GM23338 (cell line): Measurements from ENCODE around the gene CD70. TPM values are rescaled to one million over a fixed set of nuclear protein-coding genes. Genes with fewer than 3 reads are reported as not detected.

Experiments used
- ATAC-seq: fragments of 200-7000 bp; cut with Tn5 transposase; 3 replicates; pipeline ENCODE4 v1.9.1; 2020
- DNase-seq: peaks from one replicate; pipeline ENCODE4 v3.0.0-alpha.2; 2015; ENCODE audit warnings: low spot score
- H2AFZ ChIP-seq: fragments of 200-600 bp; sonication (generic); 2 replicates; pipeline ENCODE4 v1.8.0; 2016; ENCODE audit warnings: antibody characterized with exemption, mild to moderate bottlenecking, moderate library complexity
- H3F3A ChIP-seq: fragments of 200-600 bp; sonication (generic); replicated peaks from 2 replicates; pipeline ENCODE4 v1.8.0; 2017; ENCODE audit warnings: antibody characterized with exemption, mixed run types, low read depth
- H3K27ac ChIP-seq: fragments of 200-600 bp; sonication (generic); 2 replicates; pipeline ENCODE4 v1.6.1; 2016; ENCODE audit warnings: low read depth
- H3K27me3 ChIP-seq: fragments of 200-600 bp; sonication (generic); 2 replicates; pipeline ENCODE4 v1.8.0; 2016; ENCODE audit warnings: mild to moderate bottlenecking, mixed run types, moderate library complexity; ENCODE audit not compliant: insufficient read depth
- H3K36me3 ChIP-seq: fragments of 200-600 bp; sonication (generic); 2 replicates; pipeline ENCODE4 v1.8.0; 2016; ENCODE audit warnings: mild to moderate bottlenecking; ENCODE audit not compliant: insufficient read depth
- H3K4me1 ChIP-seq: fragments of 200-600 bp; sonication (generic); 2 replicates; pipeline ENCODE4 v1.8.0; 2016; ENCODE audit warnings: mild to moderate bottlenecking, moderate library complexity; ENCODE audit not compliant: insufficient read depth
- H3K4me2 ChIP-seq: fragments of 200-600 bp; sonication (generic); 2 replicates; pipeline ENCODE4 v1.7.1; 2017; ENCODE audit warnings: mixed run types
- H3K4me3 ChIP-seq: fragments of 200-600 bp; sonication (generic); 2 replicates; pipeline ENCODE4 v1.6.1; 2016; ENCODE audit warnings: mixed run types
- H3K79me2 ChIP-seq: fragments of 200-600 bp; sonication (generic); replicated peaks from 2 replicates; pipeline ENCODE4 v1.8.0; 2017; ENCODE audit warnings: mild to moderate bottlenecking; ENCODE audit not compliant: insufficient read depth
- H3K9me2 ChIP-seq: fragments of 200-600 bp; sonication (generic); 2 replicates; pipeline ENCODE4 v1.8.0; 2017; ENCODE audit not compliant: insufficient read depth
- H4K20me1 ChIP-seq: fragments of 200-600 bp; sonication (generic); replicated peaks from 2 replicates; pipeline ENCODE4 v1.8.0; 2017; ENCODE audit warnings: mild to moderate bottlenecking; ENCODE audit not compliant: insufficient read depth
- H3K27ac Mint-ChIP-seq: 2 replicates; pipeline ENCODE4 v1.8.0; 2020; ENCODE audit warnings: inconsistent platforms, mild to moderate bottlenecking, moderate library complexity, mixed read lengths
- H3K27me3 Mint-ChIP-seq: 3 replicates; pipeline ENCODE4 v1.8.0; 2022; ENCODE audit warnings: low read depth, mild to moderate bottlenecking, moderate library complexity, mixed read lengths, inconsistent platforms; ENCODE audit not compliant: insufficient read depth, poor library complexity
- H3K36me3 Mint-ChIP-seq: 3 replicates; pipeline ENCODE4 v1.8.0; 2021; ENCODE audit warnings: low read depth, mild to moderate bottlenecking, inconsistent platforms, moderate library complexity, mixed read lengths
- H3K4me1 Mint-ChIP-seq: 3 replicates; pipeline ENCODE4 v1.8.0; 2020; ENCODE audit warnings: mild to moderate bottlenecking, inconsistent platforms, mixed read lengths
- H3K4me3 Mint-ChIP-seq: 3 replicates; pipeline ENCODE4 v1.8.0; 2021; ENCODE audit warnings: moderate library complexity, mild to moderate bottlenecking, inconsistent platforms, mixed read lengths
- H3K9me3 Mint-ChIP-seq: 3 replicates; pipeline ENCODE4 v1.8.0; 2020; ENCODE audit warnings: moderate library complexity, mild to moderate bottlenecking, inconsistent platforms, mixed read lengths
- CREB1 ChIP-seq: fragments of 250-450 bp; sonication (Bioruptor Pico); IDR thresholded peaks from 2 replicates; pipeline ENCODE4 v1.5.0; 2020; ENCODE audit warnings: low read depth, mild to moderate bottlenecking, moderate library complexity
- EZH2 ChIP-seq: fragments of 200-600 bp; sonication (generic); IDR thresholded peaks from one replicate; pipeline ENCODE4 v1.8.0; 2017; ENCODE audit warnings: antibody characterized with exemption, mild to moderate bottlenecking, low read depth; ENCODE audit not compliant: unreplicated experiment
- EZH2phosphoT487 ChIP-seq: fragments of 200-600 bp; sonication (generic); IDR thresholded peaks from one replicate; pipeline ENCODE4 v1.8.1; 2018; ENCODE audit warnings: antibody characterized with exemption; ENCODE audit not compliant: unreplicated experiment
- JUNB ChIP-seq: IDR thresholded peaks from one replicate; pipeline ENCODE4 v1.6.1; 2016; ENCODE audit warnings: antibody characterized with exemption; ENCODE audit not compliant: unreplicated experiment
- NANOG ChIP-seq: IDR thresholded peaks from 2 replicates; pipeline ENCODE4 v1.6.1; 2016; ENCODE audit warnings: antibody characterized with exemption, borderline replicate concordance
- POLR2AphosphoS5 ChIP-seq: IDR thresholded peaks from 2 replicates; pipeline ENCODE4 v1.6.1; 2016; ENCODE audit warnings: antibody characterized with exemption, low read depth
- STAT1 ChIP-seq: IDR thresholded peaks from one replicate; pipeline ENCODE4 v1.6.1; 2016; ENCODE audit warnings: antibody characterized with exemption; ENCODE audit not compliant: unreplicated experiment
- ZNF114 ChIP-seq: fragments of 250-450 bp; sonication (Bioruptor Pico); IDR thresholded peaks from 2 replicates; pipeline ENCODE4 v1.5.0; 2020; ENCODE audit warnings: mild to moderate bottlenecking, moderate library complexity
- ZNF331 ChIP-seq: fragments of 250-450 bp; sonication (Bioruptor Pico); IDR thresholded peaks from 2 replicates; pipeline ENCODE4 v1.5.0; 2020; ENCODE audit warnings: low read depth, mild to moderate bottlenecking, moderate library complexity
- polyA plus RNA-seq: library from polyadenylated mRNA; unstranded; fragments of >200 nt; fragmentation: Nextera tagmentation; extraction: Ambion mirVana; gene quantifications from 2 replicates; pipeline ENCODE4 v1.2.1, GENCODE V29; 2016
- total RNA-seq: library from RNA; depleted of rRNA; stranded (reverse); fragments of >200 nt; shearing (Covaris generic); gene quantifications from 2 replicates; pipeline ENCODE4 v1.2.3, GENCODE V29; 2014
- TF ChIP-seq, protein P1 (sequence below), 2 experiments: fragments of 200-600 bp in 1 of 2; sonication (generic) in 1 of 2; conservative IDR thresholded peaks; 2 replicates each; pipeline versions ENCODE4 v1.5.1 to v1.6.1; 2016 to 2017; ENCODE audit warnings: antibody characterized with exemption in 2 of 2, low read depth in 2 of 2, mild to moderate bottlenecking in 2 of 2, moderate library complexity in 1 of 2
- TF ChIP-seq, protein P2 (sequence below): IDR thresholded peaks from 2 replicates; pipeline ENCODE4 v1.6.1; 2016; ENCODE audit warnings: antibody characterized with exemption
- TF ChIP-seq, protein P3 (sequence below): fragments of 250-450 bp; sonication (Bioruptor Pico); IDR thresholded peaks from 2 replicates; pipeline ENCODE4 v1.5.0; 2020; ENCODE audit warnings: mild to moderate bottlenecking, moderate library complexity
- TF ChIP-seq, protein P4 (sequence below): IDR thresholded peaks from one replicate; pipeline ENCODE4 v1.6.1; 2018; ENCODE audit warnings: antibody characterized with exemption; ENCODE audit not compliant: unreplicated experiment

CD70 gene
- total and polyA plus RNA-seq, 2 experiments from 2014 or later, result 2.0 to 7.3 TPM

DNA sequence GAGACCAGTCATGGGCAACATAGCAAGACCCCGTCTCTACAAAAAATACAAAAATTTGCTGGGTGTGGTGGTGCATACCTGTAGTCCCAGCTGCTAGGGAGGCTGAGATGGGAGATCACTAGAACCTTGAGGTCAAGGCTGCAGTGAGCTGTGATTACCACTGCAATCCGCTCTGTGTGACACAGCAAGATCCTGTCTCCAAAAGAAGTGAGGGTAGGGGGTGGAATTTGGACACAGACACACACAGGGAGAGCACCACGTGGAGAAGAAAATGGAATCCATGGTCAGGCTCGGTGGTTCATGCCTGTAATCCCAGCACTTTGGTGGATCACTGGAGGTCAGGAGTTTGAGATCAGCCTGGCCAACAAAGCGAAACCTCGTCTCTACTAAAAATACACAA is 51.4 kb downstream of the CD70 start:
- Mint-ChIP-seq H3K36me3 (peaks cover 22% of the 10 kb centered on the region), H3K9me3 (peaks cover 74% of the 10 kb centered on the region), H3K27ac (no peak overlapping the region), H3K4me1 (no peaks in the 10 kb centered on the region), H3K4me3 (no peak overlapping the region), H3K27me3 (peaks cover 5% of the 10 kb centered on the region)
- ATAC-seq (no peak), DNase-seq (no peak)
- no peaks in the 10 kb centered on the region for H4K20me1 ChIP-seq
- H3K27me3 ChIP-seq, result peaks cover 14% of the 10 kb centered on the region
- H3K36me3 ChIP-seq, result no peaks in the 10 kb centered on the region; the same call in 1 of the 2 replicates
- TF ChIP-seq POLR2AphosphoS5, result no peak
- TF ChIP-seq EZH2, result no peak
- TF ChIP-seq, protein P1, sequence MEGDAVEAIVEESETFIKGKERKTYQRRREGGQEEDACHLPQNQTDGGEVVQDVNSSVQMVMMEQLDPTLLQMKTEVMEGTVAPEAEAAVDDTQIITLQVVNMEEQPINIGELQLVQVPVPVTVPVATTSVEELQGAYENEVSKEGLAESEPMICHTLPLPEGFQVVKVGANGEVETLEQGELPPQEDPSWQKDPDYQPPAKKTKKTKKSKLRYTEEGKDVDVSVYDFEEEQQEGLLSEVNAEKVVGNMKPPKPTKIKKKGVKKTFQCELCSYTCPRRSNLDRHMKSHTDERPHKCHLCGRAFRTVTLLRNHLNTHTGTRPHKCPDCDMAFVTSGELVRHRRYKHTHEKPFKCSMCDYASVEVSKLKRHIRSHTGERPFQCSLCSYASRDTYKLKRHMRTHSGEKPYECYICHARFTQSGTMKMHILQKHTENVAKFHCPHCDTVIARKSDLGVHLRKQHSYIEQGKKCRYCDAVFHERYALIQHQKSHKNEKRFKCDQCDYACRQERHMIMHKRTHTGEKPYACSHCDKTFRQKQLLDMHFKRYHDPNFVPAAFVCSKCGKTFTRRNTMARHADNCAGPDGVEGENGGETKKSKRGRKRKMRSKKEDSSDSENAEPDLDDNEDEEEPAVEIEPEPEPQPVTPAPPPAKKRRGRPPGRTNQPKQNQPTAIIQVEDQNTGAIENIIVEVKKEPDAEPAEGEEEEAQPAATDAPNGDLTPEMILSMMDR (conservative IDR thresholded peaks at IDR 0.05; ENCODE audit: low read depth in 2 of 2), result no peak
- TF ChIP-seq, protein P2, sequence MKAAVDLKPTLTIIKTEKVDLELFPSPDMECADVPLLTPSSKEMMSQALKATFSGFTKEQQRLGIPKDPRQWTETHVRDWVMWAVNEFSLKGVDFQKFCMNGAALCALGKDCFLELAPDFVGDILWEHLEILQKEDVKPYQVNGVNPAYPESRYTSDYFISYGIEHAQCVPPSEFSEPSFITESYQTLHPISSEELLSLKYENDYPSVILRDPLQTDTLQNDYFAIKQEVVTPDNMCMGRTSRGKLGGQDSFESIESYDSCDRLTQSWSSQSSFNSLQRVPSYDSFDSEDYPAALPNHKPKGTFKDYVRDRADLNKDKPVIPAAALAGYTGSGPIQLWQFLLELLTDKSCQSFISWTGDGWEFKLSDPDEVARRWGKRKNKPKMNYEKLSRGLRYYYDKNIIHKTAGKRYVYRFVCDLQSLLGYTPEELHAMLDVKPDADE, result no peak
- no peak for TF ChIP-seq JUNB
- no peak for TF ChIP-seq STAT1
- TF ChIP-seq EZH2phosphoT487, result no peak
- TF ChIP-seq, protein P3, sequence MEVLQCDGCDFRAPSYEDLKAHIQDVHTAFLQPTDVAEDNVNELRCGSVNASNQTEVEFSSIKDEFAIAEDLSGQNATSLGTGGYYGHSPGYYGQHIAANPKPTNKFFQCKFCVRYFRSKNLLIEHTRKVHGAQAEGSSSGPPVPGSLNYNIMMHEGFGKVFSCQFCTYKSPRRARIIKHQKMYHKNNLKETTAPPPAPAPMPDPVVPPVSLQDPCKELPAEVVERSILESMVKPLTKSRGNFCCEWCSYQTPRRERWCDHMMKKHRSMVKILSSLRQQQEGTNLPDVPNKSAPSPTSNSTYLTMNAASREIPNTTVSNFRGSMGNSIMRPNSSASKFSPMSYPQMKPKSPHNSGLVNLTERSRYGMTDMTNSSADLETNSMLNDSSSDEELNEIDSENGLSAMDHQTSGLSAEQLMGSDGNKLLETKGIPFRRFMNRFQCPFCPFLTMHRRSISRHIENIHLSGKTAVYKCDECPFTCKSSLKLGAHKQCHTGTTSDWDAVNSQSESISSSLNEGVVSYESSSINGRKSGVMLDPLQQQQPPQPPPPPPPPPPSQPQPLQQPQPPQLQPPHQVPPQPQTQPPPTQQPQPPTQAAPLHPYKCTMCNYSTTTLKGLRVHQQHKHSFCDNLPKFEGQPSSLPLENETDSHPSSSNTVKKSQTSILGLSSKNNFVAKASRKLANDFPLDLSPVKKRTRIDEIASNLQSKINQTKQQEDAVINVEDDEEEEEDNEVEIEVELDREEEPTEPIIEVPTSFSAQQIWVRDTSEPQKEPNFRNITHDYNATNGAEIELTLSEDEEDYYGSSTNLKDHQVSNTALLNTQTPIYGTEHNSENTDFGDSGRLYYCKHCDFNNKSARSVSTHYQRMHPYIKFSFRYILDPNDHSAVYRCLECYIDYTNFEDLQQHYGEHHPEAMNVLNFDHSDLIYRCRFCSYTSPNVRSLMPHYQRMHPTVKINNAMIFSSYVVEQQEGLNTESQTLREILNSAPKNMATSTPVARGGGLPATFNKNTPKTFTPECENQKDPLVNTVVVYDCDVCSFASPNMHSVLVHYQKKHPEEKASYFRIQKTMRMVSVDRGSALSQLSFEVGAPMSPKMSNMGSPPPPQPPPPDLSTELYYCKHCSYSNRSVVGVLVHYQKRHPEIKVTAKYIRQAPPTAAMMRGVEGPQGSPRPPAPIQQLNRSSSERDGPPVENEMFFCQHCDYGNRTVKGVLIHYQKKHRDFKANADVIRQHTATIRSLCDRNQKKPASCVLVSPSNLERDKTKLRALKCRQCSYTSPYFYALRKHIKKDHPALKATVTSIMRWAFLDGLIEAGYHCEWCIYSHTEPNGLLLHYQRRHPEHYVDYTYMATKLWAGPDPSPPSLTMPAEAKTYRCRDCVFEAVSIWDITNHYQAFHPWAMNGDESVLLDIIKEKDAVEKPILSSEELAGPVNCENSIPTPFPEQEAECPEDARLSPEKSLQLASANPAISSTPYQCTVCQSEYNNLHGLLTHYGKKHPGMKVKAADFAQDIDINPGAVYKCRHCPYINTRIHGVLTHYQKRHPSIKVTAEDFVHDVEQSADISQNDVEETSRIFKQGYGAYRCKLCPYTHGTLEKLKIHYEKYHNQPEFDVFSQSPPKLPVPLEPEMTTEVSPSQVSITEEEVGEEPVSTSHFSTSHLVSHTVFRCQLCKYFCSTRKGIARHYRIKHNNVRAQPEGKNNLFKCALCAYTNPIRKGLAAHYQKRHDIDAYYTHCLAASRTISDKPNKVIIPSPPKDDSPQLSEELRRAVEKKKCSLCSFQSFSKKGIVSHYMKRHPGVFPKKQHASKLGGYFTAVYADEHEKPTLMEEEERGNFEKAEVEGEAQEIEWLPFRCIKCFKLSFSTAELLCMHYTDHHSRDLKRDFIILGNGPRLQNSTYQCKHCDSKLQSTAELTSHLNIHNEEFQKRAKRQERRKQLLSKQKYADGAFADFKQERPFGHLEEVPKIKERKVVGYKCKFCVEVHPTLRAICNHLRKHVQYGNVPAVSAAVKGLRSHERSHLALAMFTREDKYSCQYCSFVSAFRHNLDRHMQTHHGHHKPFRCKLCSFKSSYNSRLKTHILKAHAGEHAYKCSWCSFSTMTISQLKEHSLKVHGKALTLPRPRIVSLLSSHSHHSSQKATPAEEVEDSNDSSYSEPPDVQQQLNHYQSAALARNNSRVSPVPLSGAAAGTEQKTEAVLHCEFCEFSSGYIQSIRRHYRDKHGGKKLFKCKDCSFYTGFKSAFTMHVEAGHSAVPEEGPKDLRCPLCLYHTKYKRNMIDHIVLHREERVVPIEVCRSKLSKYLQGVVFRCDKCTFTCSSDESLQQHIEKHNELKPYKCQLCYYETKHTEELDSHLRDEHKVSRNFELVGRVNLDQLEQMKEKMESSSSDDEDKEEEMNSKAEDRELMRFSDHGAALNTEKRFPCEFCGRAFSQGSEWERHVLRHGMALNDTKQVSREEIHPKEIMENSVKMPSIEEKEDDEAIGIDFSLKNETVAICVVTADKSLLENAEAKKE (CRISPR knock-in tag), result no peak
- TF ChIP-seq, protein P4, sequence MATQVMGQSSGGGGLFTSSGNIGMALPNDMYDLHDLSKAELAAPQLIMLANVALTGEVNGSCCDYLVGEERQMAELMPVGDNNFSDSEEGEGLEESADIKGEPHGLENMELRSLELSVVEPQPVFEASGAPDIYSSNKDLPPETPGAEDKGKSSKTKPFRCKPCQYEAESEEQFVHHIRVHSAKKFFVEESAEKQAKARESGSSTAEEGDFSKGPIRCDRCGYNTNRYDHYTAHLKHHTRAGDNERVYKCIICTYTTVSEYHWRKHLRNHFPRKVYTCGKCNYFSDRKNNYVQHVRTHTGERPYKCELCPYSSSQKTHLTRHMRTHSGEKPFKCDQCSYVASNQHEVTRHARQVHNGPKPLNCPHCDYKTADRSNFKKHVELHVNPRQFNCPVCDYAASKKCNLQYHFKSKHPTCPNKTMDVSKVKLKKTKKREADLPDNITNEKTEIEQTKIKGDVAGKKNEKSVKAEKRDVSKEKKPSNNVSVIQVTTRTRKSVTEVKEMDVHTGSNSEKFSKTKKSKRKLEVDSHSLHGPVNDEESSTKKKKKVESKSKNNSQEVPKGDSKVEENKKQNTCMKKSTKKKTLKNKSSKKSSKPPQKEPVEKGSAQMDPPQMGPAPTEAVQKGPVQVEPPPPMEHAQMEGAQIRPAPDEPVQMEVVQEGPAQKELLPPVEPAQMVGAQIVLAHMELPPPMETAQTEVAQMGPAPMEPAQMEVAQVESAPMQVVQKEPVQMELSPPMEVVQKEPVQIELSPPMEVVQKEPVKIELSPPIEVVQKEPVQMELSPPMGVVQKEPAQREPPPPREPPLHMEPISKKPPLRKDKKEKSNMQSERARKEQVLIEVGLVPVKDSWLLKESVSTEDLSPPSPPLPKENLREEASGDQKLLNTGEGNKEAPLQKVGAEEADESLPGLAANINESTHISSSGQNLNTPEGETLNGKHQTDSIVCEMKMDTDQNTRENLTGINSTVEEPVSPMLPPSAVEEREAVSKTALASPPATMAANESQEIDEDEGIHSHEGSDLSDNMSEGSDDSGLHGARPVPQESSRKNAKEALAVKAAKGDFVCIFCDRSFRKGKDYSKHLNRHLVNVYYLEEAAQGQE, result no peak
- TF ChIP-seq ZNF114 (CRISPR knock-in tag), result no peak
- no peak for TF ChIP-seq ZNF331 (CRISPR knock-in tag)
- no peak for TF ChIP-seq CREB1 (CRISPR knock-in tag)
- no peak for TF ChIP-seq NANOG
- H3K9me2 ChIP-seq, result no peaks in the 10 kb centered on the region
- no peaks in the 10 kb centered on the region for H3K79me2 ChIP-seq
- H3F3A ChIP-seq, result no peaks in the 10 kb centered on the region
- H3K4me1 ChIP-seq, result no peaks in the 10 kb centered on the region; the same call in 1 of the 2 replicates
- H3K4me3 ChIP-seq, result no peak overlapping the region
- no peak overlapping the region for H2AFZ ChIP-seq
- H3K27ac ChIP-seq, result no peak overlapping the region
- H3K4me2 ChIP-seq, result no peak overlapping the region
